Neuronal stem cell (in vitro differentiated cells): ENCODE data around the gene AVP.
A peak's percentile ranks its signal among the peaks of the same experiment; 100 is the strongest.

Experiments
- DNase-seq: peaks from one replicate; pipeline ENCODE4 v3.0.0-alpha.2; 2013; ENCODE audit warnings: low spot score
- H2AFZ ChIP-seq: one replicate; pipeline ENCODE4 v1.6.1; 2013; ENCODE audit warnings: mild to moderate bottlenecking, low read length, inconsistent platforms
- H2AK5ac ChIP-seq: 2 replicates; pipeline ENCODE4 v1.6.1; 2013; ENCODE audit warnings: low read depth, mild to moderate bottlenecking, inconsistent platforms, low read length, moderate library complexity, mixed read lengths
- H2BK120ac ChIP-seq: 2 replicates; pipeline ENCODE4 v1.6.1; 2013; ENCODE audit warnings: low read depth, mild to moderate bottlenecking, inconsistent platforms, low read length, moderate library complexity, mixed read lengths
- H2BK12ac ChIP-seq: one replicate; pipeline ENCODE4 v1.6.1; 2013; ENCODE audit warnings: low read length, inconsistent platforms
- H2BK15ac ChIP-seq: 2 replicates; pipeline ENCODE4 v1.6.1; 2013; ENCODE audit warnings: mild to moderate bottlenecking, low read length, inconsistent platforms, mixed read lengths
- H2BK5ac ChIP-seq: one replicate; pipeline ENCODE4 v1.6.1; 2013; ENCODE audit warnings: inconsistent platforms, mild to moderate bottlenecking, low read length, moderate library complexity
- H3K14ac ChIP-seq: one replicate; pipeline ENCODE4 v1.6.1; 2013; ENCODE audit warnings: low read length, inconsistent platforms
- H3K18ac ChIP-seq: 2 replicates; pipeline ENCODE4 v1.6.1; 2013; ENCODE audit warnings: low read length, inconsistent platforms
- H3K23ac ChIP-seq: 2 replicates; pipeline ENCODE4 v1.6.1; 2013; ENCODE audit warnings: low read depth, mild to moderate bottlenecking, mixed read lengths, low read length, inconsistent platforms; ENCODE audit not compliant: poor library complexity
- H3K27ac ChIP-seq: replicated peaks from 3 replicates; pipeline ENCODE4 v1.5.1; 2013; ENCODE audit warnings: low read length, inconsistent platforms
- H3K27me3 ChIP-seq, 3 experiments: 2 replicates each; pipeline ENCODE4 v1.6.1; 2013; ENCODE audit warnings: low read length in 3 of 3, mild to moderate bottlenecking in 2 of 3, inconsistent platforms in 1 of 3, low read depth in 1 of 3, mixed read lengths in 1 of 3, moderate library complexity in 1 of 3; ENCODE audit not compliant: control insufficient read depth in 3 of 3, insufficient read depth in 3 of 3
- H3K36me3 ChIP-seq, 2 donors: replicated peaks in 1 of 2; 2 replicates each; pipeline ENCODE4 v1.6.1; 2013; ENCODE audit warnings: low read length in 2 of 2; ENCODE audit not compliant: control insufficient read depth in 2 of 2, insufficient read depth in 2 of 2
- H3K4ac ChIP-seq: 2 replicates; pipeline ENCODE4 v1.6.1; 2013; ENCODE audit warnings: inconsistent platforms, mild to moderate bottlenecking, low read length, moderate library complexity
- H3K4me1 ChIP-seq, 2 donors: 1 replicate in 1 of 2; 2 replicates in 1 of 2; pipeline ENCODE4 v1.6.1; 2013; ENCODE audit warnings: low read length in 2 of 2, low read depth in 1 of 2; ENCODE audit not compliant: control insufficient read depth in 2 of 2, insufficient read depth in 1 of 2
- H3K4me2 ChIP-seq: one replicate; pipeline ENCODE4 v1.6.1; 2013; ENCODE audit warnings: mild to moderate bottlenecking, low read length, inconsistent platforms; ENCODE audit not compliant: insufficient read depth, poor library complexity, severe bottlenecking
- H3K4me3 ChIP-seq, 2 donors: 2 replicates each; pipeline ENCODE4 v1.5.1; 2013; ENCODE audit warnings: low read length in 2 of 2, mild to moderate bottlenecking in 2 of 2, inconsistent platforms in 1 of 2, moderate library complexity in 1 of 2
- H3K79me1 ChIP-seq: one replicate; pipeline ENCODE4 v1.6.1; 2013; ENCODE audit warnings: low read depth, mild to moderate bottlenecking, inconsistent platforms, low read length, moderate library complexity
- H3K9ac ChIP-seq: one replicate; pipeline ENCODE4 v1.6.1; 2013; ENCODE audit warnings: mild to moderate bottlenecking, low read depth, low read length, inconsistent platforms; ENCODE audit not compliant: poor library complexity
- H3K9me3 ChIP-seq, 2 donors: replicated peaks in 1 of 2; 2 replicates each; pipeline versions ENCODE3 to v1.6.1; 2013; ENCODE audit warnings: low read length in 2 of 2, mild to moderate bottlenecking in 2 of 2, inconsistent platforms in 1 of 2, low read depth in 1 of 2, mixed read lengths in 1 of 2, moderate library complexity in 1 of 2; ENCODE audit not compliant: control insufficient read depth in 2 of 2, insufficient read depth in 1 of 2
- H4K8ac ChIP-seq: one replicate; pipeline ENCODE4 v1.6.1; 2013; ENCODE audit warnings: low read depth, mild to moderate bottlenecking, inconsistent platforms, low read length, moderate library complexity
- H4K91ac ChIP-seq: one replicate; pipeline ENCODE4 v1.6.1; 2013; ENCODE audit warnings: low read length, low read depth, mild to moderate bottlenecking, inconsistent platforms; ENCODE audit not compliant: poor library complexity
- WGBS, 2 donors: extraction: QIAGEN DNeasy Blood & Tissue Kit; methylation state at CpG; one replicate each; pipeline ENCODE4 v1.1.7; 2013; ENCODE audit warnings: missing lambda C conversion rate in 2 of 2, mixed read lengths in 1 of 2; ENCODE audit not compliant: insufficient read length in 2 of 2, insufficient replicate concordance in 1 of 2; ENCODE audit errors: extremely low coverage in 2 of 2; 5-methylcytosine and 5-hydroxymethylcytosine counted together

The AVP gene

DNA sequence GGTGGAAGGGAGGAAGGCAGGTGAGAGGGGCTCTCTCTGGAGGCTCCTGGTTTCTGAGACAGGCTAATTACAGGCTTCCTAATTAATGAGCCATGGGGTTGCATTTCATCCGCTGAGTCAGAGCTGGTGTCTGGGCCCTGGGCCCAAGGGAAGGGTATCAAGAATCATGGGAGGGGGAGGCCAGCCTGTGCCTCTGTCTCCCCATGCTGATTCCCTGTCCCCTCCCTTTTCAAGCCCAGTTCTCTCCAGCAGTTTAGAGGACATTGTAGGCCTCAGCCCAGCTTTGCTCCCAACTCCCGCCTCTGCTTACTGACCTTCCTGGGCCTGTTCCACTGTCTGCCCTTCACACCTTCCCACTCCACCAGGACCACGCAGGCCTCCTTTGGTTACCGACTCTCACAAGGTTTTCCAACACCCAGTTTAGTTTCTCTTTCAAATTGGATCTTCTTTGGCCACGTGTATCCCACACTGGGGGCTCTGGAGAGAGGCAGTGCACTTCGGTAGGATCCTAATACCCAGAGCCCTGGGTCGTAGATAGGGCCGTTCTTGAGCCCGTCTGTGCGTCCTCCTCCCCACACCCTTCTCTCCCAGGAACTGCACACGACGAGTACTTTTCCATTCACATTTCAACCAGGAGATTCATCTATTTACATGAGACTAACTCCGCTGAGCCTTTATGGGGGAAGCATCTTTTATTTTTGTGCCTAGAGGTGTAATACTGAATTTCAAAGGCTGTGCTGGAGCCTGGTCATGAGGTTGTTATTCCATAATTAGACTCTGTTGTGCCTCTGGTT lies 18.2 kb upstream of the AVP start:
- H3K9me3 ChIP-seq: no peaks in the 10 kb centered on the region
- H3K4me2 ChIP-seq: no peak overlapping the region
- H2BK5ac ChIP-seq: no peak overlapping the region
- H3K4ac ChIP-seq: no peak overlapping the region
- no peak overlapping the region for H3K18ac ChIP-seq
- H2BK12ac ChIP-seq: no peak overlapping the region
- no peak overlapping the region for H2BK15ac ChIP-seq
- H3K4me1 ChIP-seq: peaks cover 2 to 7% of the 10 kb centered on the region in 2 donors
- peak overlapping the region; percentile 30 for H2AFZ ChIP-seq
- H4K91ac ChIP-seq: no peak overlapping the region
- H3K23ac ChIP-seq: no peak overlapping the region
- H3K27ac ChIP-seq: no peak overlapping the region
- WGBS, 2 donors: no CpG with 5 or more reads among the region's 13 CpGs
- H4K8ac ChIP-seq: no peak overlapping the region
- H2AK5ac ChIP-seq: no peak overlapping the region
- H2BK120ac ChIP-seq: no peak overlapping the region
- no peak overlapping the region for H3K9ac ChIP-seq
- H3K4me3 ChIP-seq: no peak overlapping the region
- no peak for DNase-seq
- no peaks in the 10 kb centered on the region for H3K36me3 ChIP-seq
- H3K79me1 ChIP-seq: no peaks in the 10 kb centered on the region
- H3K27me3 ChIP-seq: no peaks in the 10 kb centered on the region
- no peak overlapping the region for H3K14ac ChIP-seq

- Histone ChIP-seq H3K4ac (no peak overlapping the region), H3K18ac (peak overlapping the region; percentile 16), H2BK120ac (no peak overlapping the region), H3K4me2 (no peak overlapping the region), H3K27me3 (no peaks in the 10 kb centered on the region), H3K4me3 (no peak overlapping the region), H2BK15ac (no peak overlapping the region), H3K27ac (no peak overlapping the region), H3K9me3 (no peaks in the 10 kb centered on the region), H4K91ac (no peak overlapping the region), H2AK5ac (no peak overlapping the region), H2BK5ac (no peak overlapping the region), H3K14ac (no peak overlapping the region), H2AFZ (no peak overlapping the region), H3K23ac (no peak overlapping the region), H2BK12ac (no peak overlapping the region), H3K4me1 (peaks cover 0 to 4% of the 10 kb centered on the region in 2 donors), H3K79me1 (no peaks in the 10 kb centered on the region), H3K36me3 (no peaks in the 10 kb centered on the region), H3K9ac (no peak overlapping the region), H4K8ac (no peak overlapping the region)
- no CpG with 5 or more reads among the region's 21 CpGs for WGBS, 2 donors
- no peak for DNase-seq
Measured at GRCh38 chr20:3101737-3102574, 17.4 kb upstream of the AVP start.

GRCh38 chr20:3101251-3101650 lies 16.7 kb upstream of the AVP start:
- WGBS, 2 donors: no CpG with 5 or more reads among the region's 6 CpGs
- Histone ChIP-seq H3K4me1 (no peaks in the 10 kb centered on the region), H3K9me3 (no peaks in the 10 kb centered on the region), H3K27me3 (no peaks in the 10 kb centered on the region), H3K4ac (no peak overlapping the region), H2BK120ac (no peak overlapping the region), H4K91ac (no peak overlapping the region), H2BK12ac (no peak overlapping the region), H4K8ac (no peak overlapping the region), H2AFZ (no peak overlapping the region), H3K36me3 (no peaks in the 10 kb centered on the region), H3K23ac (no peak overlapping the region), H3K9ac (no peak overlapping the region), H3K4me3 (no peak overlapping the region), H3K18ac (no peak overlapping the region), H2BK5ac (no peak overlapping the region), H3K4me2 (no peak overlapping the region), H3K27ac (no peak overlapping the region), H2AK5ac (no peak overlapping the region), H2BK15ac (no peak overlapping the region), H3K79me1 (no peaks in the 10 kb centered on the region), H3K14ac (no peak overlapping the region)
- DNase-seq: no peak

- H2BK120ac ChIP-seq: no peak overlapping the region
- no peak overlapping the region for H2BK12ac ChIP-seq
- no peaks in the 10 kb centered on the region for H3K4me1 ChIP-seq
- no peak overlapping the region for H3K14ac ChIP-seq
- no peak overlapping the region for H2AFZ ChIP-seq
- no peak overlapping the region for H2BK5ac ChIP-seq
- H3K4me3 ChIP-seq: no peak overlapping the region
- no peak overlapping the region for H3K23ac ChIP-seq
- no peak overlapping the region for H2AK5ac ChIP-seq
- no peak overlapping the region for H2BK15ac ChIP-seq
- H3K4ac ChIP-seq: no peak overlapping the region
- no peak for DNase-seq
- no peaks in the 10 kb centered on the region for H3K36me3 ChIP-seq
- no peak overlapping the region for H4K8ac ChIP-seq
- no peak overlapping the region for H3K9ac ChIP-seq
- H3K27ac ChIP-seq: no peak overlapping the region
- no peaks in the 10 kb centered on the region for H3K27me3 ChIP-seq
- no peaks in the 10 kb centered on the region for H3K9me3 ChIP-seq
- no peak overlapping the region for H3K18ac ChIP-seq
- WGBS, 2 donors: no CpG with 5 or more reads among the region's 7 CpGs
- no peaks in the 10 kb centered on the region for H3K79me1 ChIP-seq
- H3K4me2 ChIP-seq: no peak overlapping the region
- H4K91ac ChIP-seq: no peak overlapping the region
Measured at GRCh38 chr20:3100480-3100879, 16.0 kb upstream of the AVP start.
